Astrocyte of the hippocampus (primary cell): ENCODE measurements around the gene RPRM.
"Not testable (repeated sequence)": the region's sequence is repeated elsewhere in the genome, so short reads cannot be mapped to it uniquely, and the experiment has no call there.

Experiments used
- DNase-seq: peaks from one replicate; pipeline ENCODE4 v3.0.0; 2011; ENCODE audit warnings: low read depth, low spot score

Gene RPRM

DNA sequence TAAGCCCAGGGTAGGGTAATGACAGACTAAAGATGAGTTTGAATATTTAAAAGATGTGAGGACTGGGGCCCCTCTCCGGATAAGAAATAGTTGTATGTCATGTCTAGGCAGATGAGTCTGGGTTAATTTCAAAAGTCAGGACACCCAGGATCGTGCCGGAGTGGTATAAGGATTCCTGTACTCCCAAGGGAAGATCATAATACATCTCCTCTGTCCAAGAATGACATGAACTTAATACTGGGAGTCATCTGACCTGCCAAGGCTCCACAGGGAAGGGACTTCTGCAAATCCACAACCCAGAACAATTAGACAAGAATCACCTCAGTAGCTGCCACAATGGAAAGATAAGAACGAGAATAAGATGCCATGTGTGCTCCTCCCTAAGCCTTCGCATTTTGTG lies 17.1 kb downstream of the RPRM start:
- DNase-seq: no peak

DNA sequence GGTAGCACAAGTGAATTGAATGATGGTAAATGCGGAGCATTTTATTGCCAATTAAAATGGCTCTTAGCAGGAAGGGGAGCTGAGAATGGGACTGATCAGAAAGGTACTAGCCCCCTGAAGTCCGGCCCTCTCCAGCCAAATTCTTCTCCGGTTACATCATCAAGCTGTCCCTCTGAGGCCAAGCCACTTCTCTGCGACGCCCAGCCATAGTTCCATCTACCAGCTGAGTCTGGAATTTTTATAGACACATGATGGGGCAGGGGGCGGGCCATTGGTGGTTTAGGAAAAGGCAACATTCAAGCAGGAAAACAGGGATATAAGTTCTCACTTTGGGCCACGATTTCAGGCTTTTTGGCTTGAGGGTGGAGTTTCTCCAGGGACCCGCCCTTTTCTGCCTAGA lies 22.7 kb downstream of the RPRM start:
- DNase-seq: no peak

DNA sequence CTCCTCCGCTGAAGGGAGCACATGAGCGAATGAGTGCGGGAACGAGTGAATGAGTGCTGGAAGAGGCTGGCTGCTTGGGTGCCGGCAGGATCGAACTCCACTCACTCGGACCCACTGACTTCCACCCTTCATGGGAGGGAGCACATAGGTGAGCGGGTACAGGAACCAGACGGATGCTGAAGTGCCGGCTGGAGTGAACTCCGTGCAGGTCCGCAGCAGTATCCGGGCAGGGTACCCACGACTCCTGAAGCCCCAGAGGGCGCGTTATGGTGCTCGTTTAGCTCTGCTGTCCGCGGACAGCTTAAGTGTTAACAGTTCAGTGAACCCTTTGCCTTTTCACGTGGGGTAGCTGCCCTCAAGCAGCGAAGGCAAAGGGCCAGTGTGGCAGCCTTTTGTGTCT lies 23.2 kb downstream of the RPRM start:
- DNase-seq: no peak

DNA sequence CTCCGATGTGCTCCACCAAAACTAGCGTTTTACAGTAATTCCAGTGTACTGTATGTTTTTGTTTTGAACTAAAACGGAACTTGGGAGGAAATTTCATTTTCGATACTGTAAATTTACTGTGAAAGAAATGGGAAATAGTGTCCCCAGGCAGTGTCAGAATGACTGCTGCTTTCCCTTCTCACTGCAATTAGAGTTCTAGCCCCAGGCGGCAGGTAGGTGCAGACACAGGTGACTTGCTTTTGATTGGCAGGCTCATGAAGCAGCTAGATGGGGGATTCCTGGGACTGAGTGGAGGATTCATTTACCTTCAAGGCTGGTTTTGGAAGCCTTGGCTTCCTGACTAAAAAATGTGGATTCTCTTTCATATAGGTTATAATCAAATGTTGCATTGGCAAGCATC lies 27.0 kb downstream of the RPRM start:
- DNase-seq: no peak

DNA sequence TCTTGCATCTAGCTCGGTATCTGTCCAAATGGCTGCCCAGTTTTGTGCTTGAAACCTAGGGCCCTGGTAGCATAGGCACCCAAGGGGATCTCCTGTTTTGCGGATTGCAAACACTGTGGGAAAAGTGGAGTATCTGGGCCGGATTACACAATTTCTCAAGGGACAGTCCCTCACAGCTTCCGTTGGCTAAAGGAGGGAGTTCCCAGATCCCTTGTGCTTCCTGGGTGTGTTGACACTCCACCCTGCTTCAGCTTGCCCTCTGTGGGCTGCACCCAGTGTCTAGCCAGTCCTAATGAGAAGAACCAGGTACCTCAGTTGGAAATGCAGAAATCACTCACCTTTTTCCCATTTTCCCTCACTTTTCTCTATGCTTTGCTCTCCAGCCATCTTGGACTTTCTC lies 35.5 kb downstream of the RPRM start:
- DNase-seq: no peak

DNA sequence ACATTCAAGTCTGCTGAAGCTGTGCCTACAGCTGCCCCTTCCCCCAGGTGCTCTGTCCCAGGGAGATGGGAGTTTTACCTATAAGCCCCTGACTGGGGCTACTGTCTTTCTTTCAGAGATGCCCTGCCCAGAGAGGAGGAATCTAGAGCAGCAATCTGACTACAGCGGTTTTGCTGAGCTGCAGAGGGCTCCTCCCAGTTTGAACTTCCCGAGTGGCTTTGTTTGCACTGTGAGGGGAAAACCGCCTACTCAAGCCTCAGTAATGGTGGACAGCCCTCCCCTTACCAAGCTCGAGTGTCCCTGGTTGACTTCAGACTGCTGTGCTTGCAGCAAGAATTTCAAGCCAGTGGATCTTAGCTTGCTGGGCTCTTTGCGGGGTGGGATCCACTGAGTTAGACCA lies 35.9 kb downstream of the RPRM start:
- not testable (repeated sequence) for DNase-seq

DNA sequence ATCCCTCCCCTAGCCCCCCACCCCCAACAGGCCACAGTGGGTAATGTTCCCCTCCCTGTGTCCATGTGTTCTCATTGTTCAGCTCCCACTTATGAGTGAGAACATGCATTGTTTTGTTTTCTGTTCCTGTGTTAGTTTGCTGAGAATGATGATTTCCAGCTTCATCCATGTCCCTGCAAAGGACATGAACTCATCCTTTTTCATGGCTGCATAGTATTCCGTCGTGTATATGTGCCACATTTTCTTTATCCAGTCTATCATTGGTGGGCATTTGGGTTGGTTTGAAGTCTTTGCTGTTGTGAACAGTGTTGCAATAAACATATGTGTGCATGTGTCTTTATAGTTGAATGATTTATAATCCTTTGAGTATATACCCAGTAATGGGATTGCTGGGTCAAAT lies 38.5 kb downstream of the RPRM start:
- DNase-seq: not testable (repeated sequence)

DNA sequence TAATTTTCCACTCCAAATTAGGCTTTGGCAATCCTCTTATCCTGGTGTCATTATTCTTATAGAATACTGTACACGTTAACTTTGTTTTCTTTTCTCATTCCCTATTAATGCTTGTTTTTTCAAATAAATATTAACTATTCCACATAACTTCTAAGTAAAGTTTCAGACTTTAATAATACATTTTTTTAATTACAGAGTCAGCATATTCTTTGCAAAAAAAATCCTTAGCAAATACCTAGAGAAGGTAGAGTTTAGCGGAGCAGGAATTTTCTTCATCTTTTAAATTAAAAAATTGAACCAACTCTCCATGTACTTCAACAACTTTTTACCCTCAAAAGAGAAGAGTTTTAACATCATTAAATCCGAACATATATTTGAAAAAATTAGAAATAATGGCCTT lies 45.2 kb downstream of the RPRM start:
- DNase-seq: no peak

DNA sequence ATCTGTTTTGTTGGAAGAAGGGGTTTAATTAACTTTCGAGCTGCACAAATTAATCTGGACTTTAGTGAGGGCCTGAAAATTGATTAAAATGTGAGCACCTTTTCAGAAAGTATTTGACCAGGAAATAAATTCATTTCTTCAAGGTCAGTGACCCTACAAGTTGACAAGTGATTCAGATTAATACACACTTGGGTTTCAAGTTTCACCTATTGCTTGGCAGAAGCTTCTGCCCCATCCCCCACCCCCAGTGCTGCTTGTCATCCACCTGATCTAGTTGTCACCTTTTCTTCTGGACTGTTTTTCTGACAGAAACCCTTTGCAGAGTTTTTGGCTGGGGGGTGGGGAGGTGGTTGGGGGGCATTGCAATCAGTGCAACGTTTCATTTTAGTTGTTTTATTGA lies 46.2 kb downstream of the RPRM start:
- DNase-seq: no peak

DNA sequence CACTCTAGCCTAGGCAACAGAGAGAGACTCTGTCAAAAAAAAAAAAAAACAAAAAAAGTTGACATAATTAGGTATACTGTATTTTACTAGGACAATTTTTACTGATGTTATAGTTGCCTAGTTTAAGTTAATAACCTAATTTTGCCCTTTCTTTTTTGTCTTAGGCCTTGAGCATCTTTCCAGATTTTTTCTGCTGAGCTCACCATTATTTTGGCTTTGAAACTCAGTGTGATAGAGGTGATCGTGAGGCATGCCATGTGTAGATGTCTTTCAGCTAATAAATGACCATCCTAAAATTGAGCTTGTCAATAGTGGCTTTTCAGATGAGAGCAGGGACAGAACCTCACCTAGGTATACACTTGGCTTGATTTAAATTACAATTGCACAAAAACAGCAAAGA lies 47.4 kb downstream of the RPRM start:
- no peak for DNase-seq
